ENCODE measurements around the gene FXYD6.

FXYD6 gene

GRCh38 chr11:117921456-117921855 lies 45.0 kb upstream of the FXYD6 start:
- TF ChIP-seq CTCF (IDR thresholded peaks at IDR 0.05; ENCODE audit: low read depth, low read length) = no peak
- H3K4me3 ChIP-seq (ENCODE audit: low read depth, low read length) = no peak overlapping the region

- H3K4me3 ChIP-seq (ENCODE audit: low read depth, low read length) = no peak overlapping the region
- no peak for TF ChIP-seq CTCF (IDR thresholded peaks at IDR 0.05; ENCODE audit: low read depth, low read length)
Measured at GRCh38 chr11:117919781-117920221, 43.3 kb upstream of the FXYD6 start.

GRCh38 chr11:117919341-117919740 lies 42.9 kb upstream of the FXYD6 start:
- H3K4me3 ChIP-seq (ENCODE audit: low read depth, low read length) = no peak overlapping the region
- no peak for TF ChIP-seq CTCF (IDR thresholded peaks at IDR 0.05; ENCODE audit: low read depth, low read length)

- TF ChIP-seq CTCF (IDR thresholded peaks at IDR 0.05; ENCODE audit: low read depth, low read length) = no peak
- no peak overlapping the region for H3K4me3 ChIP-seq (ENCODE audit: low read depth, low read length)
Measured at GRCh38 chr11:117918366-117919255, 42.2 kb upstream of the FXYD6 start.

GRCh38 chr11:117917591-117918151 lies 41.2 kb upstream of the FXYD6 start:
- no peak overlapping the region for H3K4me3 ChIP-seq (ENCODE audit: low read depth, low read length)
- TF ChIP-seq CTCF (IDR thresholded peaks at IDR 0.05; ENCODE audit: low read depth, low read length) = no peak

- H3K4me3 ChIP-seq (ENCODE audit: low read depth, low read length) = no peak overlapping the region
- TF ChIP-seq CTCF (IDR thresholded peaks at IDR 0.05; ENCODE audit: low read depth, low read length) = no peak
Measured at GRCh38 chr11:117916956-117917355, 40.5 kb upstream of the FXYD6 start.

GRCh38 chr11:117915672-117916235 lies 39.3 kb upstream of the FXYD6 start:
- H3K4me3 ChIP-seq (ENCODE audit: low read depth, low read length) = no peak overlapping the region
- TF ChIP-seq CTCF (IDR thresholded peaks at IDR 0.05; ENCODE audit: low read depth, low read length) = no peak
